ENCODE data around the gene C9orf72. TPM values are rescaled to one million over a fixed set of nuclear protein-coding genes. Genes with fewer than 3 reads are reported as not detected.
"Not testable (repeated sequence)": the region's sequence is repeated elsewhere in the genome, so short reads cannot be mapped to it uniquely, and the experiment has no call there.

The C9orf72 gene
- total RNA-seq, 1 donor from 2014 or later, result 9.5 TPM

GRCh38 chr9:27519466-27520465 lies 53.5 kb downstream of the C9orf72 start:
- intact Hi-C loops (cut with micrococcal nuclease), result no loop called here

GRCh38 chr9:27518809-27519208 lies 54.5 kb downstream of the C9orf72 start:
- intact Hi-C loops (cut with micrococcal nuclease), result no loop called here

- intact Hi-C loops (cut with micrococcal nuclease), result no loop called here
Measured at GRCh38 chr9:27518006-27518405, 55.3 kb downstream of the C9orf72 start.

- intact Hi-C loops (cut with micrococcal nuclease), result no loop called here
Measured at GRCh38 chr9:27514551-27514950, 58.7 kb downstream of the C9orf72 start.

GRCh38 chr9:27511771-27512170 lies 61.5 kb downstream of the C9orf72 start:
- intact Hi-C loops (cut with micrococcal nuclease), result no loop called here

- intact Hi-C loops (cut with micrococcal nuclease), result no loop called here
Measured at GRCh38 chr9:27510780-27511179, 62.5 kb downstream of the C9orf72 start.

GRCh38 chr9:27506981-27507380 lies 66.3 kb downstream of the C9orf72 start:
- intact Hi-C loops (cut with micrococcal nuclease), result no loop called here

GRCh38 chr9:27505744-27506161 lies 67.5 kb downstream of the C9orf72 start:
- intact Hi-C loops (cut with micrococcal nuclease), result no loop called here

GRCh38 chr9:27504259-27504658 lies 69.0 kb downstream of the C9orf72 start:
- intact Hi-C loops (cut with micrococcal nuclease), result no loop called here

GRCh38 chr9:27503623-27504022 lies 69.7 kb downstream of the C9orf72 start:
- intact Hi-C loops (cut with micrococcal nuclease), result no loop called here

GRCh38 chr9:27500902-27501301 lies 72.4 kb downstream of the C9orf72 start:
- intact Hi-C loops (cut with micrococcal nuclease), result not testable (repeated sequence)

- intact Hi-C loops (cut with micrococcal nuclease), result no loop called here
Measured at GRCh38 chr9:27499451-27499850, 73.8 kb downstream of the C9orf72 start.

- intact Hi-C loops (cut with micrococcal nuclease), result no loop called here
Measured at GRCh38 chr9:27497883-27498417, 75.3 kb downstream of the C9orf72 start.

Other genes with a start within 250 kb of the C9orf72 start
- gene IFNK, start 49.2 kb downstream of the C9orf72 start, total RNA-seq, result not detected in 2 replicates
- gene MOB3B, start 43.7 kb downstream of the C9orf72 start, total RNA-seq, result 0.39 and 0.73 TPM in 2 replicates

All from T-helper 1 cell treated with Interleukin-12 subunit alpha and Interleukin-12 subunit beta and Interleukin-4 antibody, amounts not matched to agents 30 ng/mL and 1 ng/mL, for 36 hours (primary cell).